IMR-90 (cell line): ENCODE results near the gene DISC1. TPM values are rescaled to one million over a fixed set of nuclear protein-coding genes. Genes with fewer than 3 reads are reported as not detected.

Source experiments
- ATAC-seq: fragments of 200-7000 bp; cut with Tn5 transposase; 2 replicates; pipeline ENCODE4 v1.9.1; 2020; ENCODE audit warnings: low read depth, mild to moderate bottlenecking, moderate library complexity
- BruUV-seq: library from RNA; stranded (reverse); fragments of 400-500 nt; replicated peaks from 2 replicates; lab custom pipeline; 2021; lab: Mats Ljungman, UMichigan
- CTCF ChIA-PET: fragments of 300-600 bp; formaldehyde crosslinking; extraction: SDS; loops from one replicate; lab custom pipeline; 2021; ENCODE audit warnings: antibody characterized with exemption; lab: Yijun Ruan, JAX
- POLR2A ChIA-PET: fragments of 300-600 bp; sonication (Branson Sonifier 250); formaldehyde crosslinking; loops from one replicate; lab custom pipeline; 2022; ENCODE audit warnings: antibody characterized with exemption; ENCODE audit not compliant: unreplicated experiment; lab: Charles Lee
- DNase-seq: peaks from one replicate; pipeline ENCODE4 v3.0.0; 2013
- H2AFZ ChIP-seq: replicated peaks from 2 replicates; pipeline ENCODE3; 2013; ENCODE audit warnings: low read length, mild to moderate bottlenecking; ENCODE audit not compliant: poor library complexity
- H2AK5ac ChIP-seq: 2 replicates; pipeline ENCODE4 v1.6.1; 2013; ENCODE audit warnings: low read depth, low read length, inconsistent platforms
- H2AK9ac ChIP-seq: replicated peaks from 2 replicates; pipeline ENCODE3; 2013; ENCODE audit warnings: mild to moderate bottlenecking, low read depth, low read length, moderate library complexity; ENCODE audit not compliant: poor library complexity
- H2BK120ac ChIP-seq: 2 replicates; pipeline ENCODE4 v1.6.1; 2013; ENCODE audit warnings: low read depth, low read length, inconsistent platforms
- H2BK15ac ChIP-seq: 3 replicates; pipeline ENCODE4 v1.6.1; 2013; ENCODE audit warnings: low read depth, low read length, inconsistent platforms
- H2BK20ac ChIP-seq: 2 replicates; pipeline ENCODE4 v1.6.1; 2013; ENCODE audit warnings: low read depth, mild to moderate bottlenecking, inconsistent platforms, low read length, moderate library complexity
- H2BK5ac ChIP-seq: 2 replicates; pipeline ENCODE4 v1.6.1; 2013; ENCODE audit warnings: mild to moderate bottlenecking, low read depth, low read length, inconsistent platforms; ENCODE audit not compliant: poor library complexity, severe bottlenecking
- H3K14ac ChIP-seq: replicated peaks from 2 replicates; pipeline ENCODE4 v1.6.1; 2013; ENCODE audit warnings: low read depth, low read length, inconsistent platforms
- H3K18ac ChIP-seq: 2 replicates; pipeline ENCODE4 v1.6.1; 2013; ENCODE audit warnings: low read depth, low read length, control low read depth
- H3K23ac ChIP-seq: 2 replicates; pipeline ENCODE4 v1.6.1; 2013; ENCODE audit warnings: low read depth, low read length, inconsistent platforms
- H3K27ac ChIP-seq: 2 replicates; pipeline ENCODE4 v1.5.1; 2013; ENCODE audit warnings: mild to moderate bottlenecking, control low read depth, low read length; ENCODE audit not compliant: insufficient read depth
- H3K27me3 ChIP-seq: 2 replicates; pipeline ENCODE4 v1.6.1; 2013; ENCODE audit warnings: low read length; ENCODE audit not compliant: control insufficient read depth, insufficient read depth
- H3K36me3 ChIP-seq: 2 replicates; pipeline ENCODE4 v1.6.1; 2013; ENCODE audit warnings: low read length, mixed read lengths; ENCODE audit not compliant: control insufficient read depth, insufficient read depth
- H3K4ac ChIP-seq: 2 replicates; pipeline ENCODE4 v1.6.1; 2013; ENCODE audit warnings: low read depth, low read length, inconsistent platforms
- H3K4me1 ChIP-seq: 2 replicates; pipeline ENCODE4 v1.6.1; 2013; ENCODE audit warnings: low read length, mixed read lengths; ENCODE audit not compliant: control insufficient read depth, insufficient read depth
- H3K4me2 ChIP-seq: 2 replicates; pipeline ENCODE4 v1.6.1; 2013; ENCODE audit warnings: low read depth, mild to moderate bottlenecking, control low read depth, low read length, moderate library complexity
- H3K4me3 ChIP-seq: 2 replicates; pipeline ENCODE4 v1.5.1; 2013; ENCODE audit warnings: low read depth, mild to moderate bottlenecking, control low read depth, low read length, moderate library complexity; ENCODE audit not compliant: insufficient read depth
- H3K56ac ChIP-seq: 2 replicates; pipeline ENCODE4 v1.6.1; 2013; ENCODE audit warnings: low read length, inconsistent platforms; ENCODE audit not compliant: insufficient read depth; ENCODE audit errors: extremely low read depth
- H3K79me1 ChIP-seq, 2 experiments: 2 replicates each; pipeline ENCODE4 v1.6.1; 2013; ENCODE audit warnings: low read length in 2 of 2, inconsistent platforms in 1 of 2, low read depth in 1 of 2
- H3K9ac ChIP-seq: 2 replicates; pipeline ENCODE4 v1.6.1; 2013; ENCODE audit warnings: low read depth, low read length, control low read depth
- H3K9me1 ChIP-seq: 2 replicates; pipeline ENCODE4 v1.6.1; 2013; ENCODE audit warnings: low read length, inconsistent platforms; ENCODE audit not compliant: insufficient read depth
- H3K9me3 ChIP-seq: 2 replicates; pipeline ENCODE4 v1.6.1; 2013; ENCODE audit warnings: low read length; ENCODE audit not compliant: control insufficient read depth, insufficient read depth
- H4K20me1 ChIP-seq: 2 replicates; pipeline ENCODE4 v1.6.1; 2013; ENCODE audit warnings: low read length, inconsistent platforms; ENCODE audit not compliant: insufficient read depth
- H4K5ac ChIP-seq: 2 replicates; pipeline ENCODE4 v1.6.1; 2013; ENCODE audit warnings: mild to moderate bottlenecking, low read depth, low read length, control low read depth
- H4K8ac ChIP-seq, 2 experiments: 2 replicates each; pipeline ENCODE4 v1.6.1; 2013; ENCODE audit warnings: low read depth in 2 of 2, low read length in 2 of 2, control low read depth in 1 of 2, inconsistent platforms in 1 of 2
- H4K91ac ChIP-seq: 2 replicates; pipeline ENCODE4 v1.6.1; 2013; ENCODE audit warnings: low read depth, low read length, inconsistent platforms; ENCODE audit not compliant: insufficient read depth
- BHLHE40 ChIP-seq: fragments of 150-350 bp; IDR thresholded peaks from 2 replicates; pipeline ENCODE4 v1.6.1; 2016; ENCODE audit warnings: mild to moderate bottlenecking, low read depth, low read length
- CEBPB ChIP-seq: IDR thresholded peaks from 2 replicates; pipeline ENCODE4 v1.6.1; 2012; ENCODE audit warnings: low read depth, low read length, improper control_type of control experiment
- CHD1 ChIP-seq: IDR thresholded peaks from 2 replicates; pipeline ENCODE4 v1.6.1; 2012; ENCODE audit warnings: low read depth, low read length, improper control_type of control experiment
- CTCF ChIP-seq: conservative IDR thresholded peaks from 2 replicates; pipeline ENCODE4 v1.5.1; 2012; ENCODE audit warnings: mild to moderate bottlenecking, low read depth, low read length, improper control_type of control experiment
- ELK1 ChIP-seq: fragments of 150-350 bp; IDR thresholded peaks from 2 replicates; pipeline ENCODE4 v1.6.1; 2016; ENCODE audit warnings: low read depth, mild to moderate bottlenecking, low read length, moderate library complexity, borderline replicate concordance
- FOS ChIP-seq: fragments of 150-350 bp; IDR thresholded peaks from 2 replicates; pipeline ENCODE4 v1.6.1; 2016; ENCODE audit warnings: low read depth, low read length
- MAFK ChIP-seq: IDR thresholded peaks from 2 replicates; pipeline ENCODE4 v1.6.1; 2012; ENCODE audit warnings: low read depth, low read length, improper control_type of control experiment
- MAZ ChIP-seq: IDR thresholded peaks from 2 replicates; pipeline ENCODE4 v1.6.1; 2012; ENCODE audit warnings: low read depth, mild to moderate bottlenecking, low read length, improper control_type of control experiment, moderate library complexity, borderline replicate concordance
- MXI1 ChIP-seq: IDR thresholded peaks from 2 replicates; pipeline ENCODE4 v1.6.1; 2012; ENCODE audit warnings: low read depth, mild to moderate bottlenecking, low read length, moderate library complexity, borderline replicate concordance
- NFE2L2 ChIP-seq: fragments of 150-350 bp; IDR thresholded peaks from 2 replicates; pipeline ENCODE4 v1.6.1; 2016; ENCODE audit warnings: low read depth, mild to moderate bottlenecking, low read length
- POLR2A ChIP-seq: IDR thresholded peaks from 2 replicates; pipeline ENCODE4 v1.6.1; 2012; ENCODE audit warnings: mild to moderate bottlenecking, low read depth, low read length
- RAD21 ChIP-seq: IDR thresholded peaks from 2 replicates; pipeline ENCODE4 v1.6.1; 2012; ENCODE audit warnings: low read length, improper control_type of control experiment
- RCOR1 ChIP-seq: IDR thresholded peaks from 2 replicates; pipeline ENCODE4 v1.6.1; 2012; ENCODE audit warnings: mild to moderate bottlenecking, low read length, improper control_type of control experiment; ENCODE audit not compliant: insufficient replicate concordance
- RFX5 ChIP-seq: IDR thresholded peaks from 2 replicates; pipeline ENCODE4 v1.8.0; 2012; ENCODE audit warnings: low read depth, mild to moderate bottlenecking, low read length, moderate library complexity
- SMC3 ChIP-seq: fragments of 150-350 bp; IDR thresholded peaks from 2 replicates; pipeline ENCODE4 v1.6.1; 2016; ENCODE audit warnings: low read depth, mild to moderate bottlenecking, antibody characterized with exemption, low read length, moderate library complexity
- USF2 ChIP-seq: fragments of 150-350 bp; IDR thresholded peaks from 2 replicates; pipeline ENCODE4 v1.6.1; 2017; ENCODE audit warnings: mild to moderate bottlenecking, antibody characterized with exemption, low read length, low read depth
- WGBS, 2 experiments: methylation state at CpG; one replicate each; pipeline versions ENCODE4 v1.1.5 to v1.1.7; 2013; ENCODE audit warnings: missing lambda C conversion rate in 2 of 2; ENCODE audit not compliant: insufficient read length in 1 of 2; ENCODE audit errors: extremely low coverage in 2 of 2; 5-methylcytosine and 5-hydroxymethylcytosine counted together
- dilution Hi-C: fragments of 300-500 bp; cut with HindIII; formaldehyde crosslinking; loops from one replicate; pipeline ENCODE4 v1.14.3; 2018; ENCODE audit warnings: low sequenced_read_pairs; ENCODE audit not compliant: unreplicated experiment
- in situ Hi-C: fragments of 300-500 bp; cut with MboI; formaldehyde crosslinking; loops from 3 replicates; pipeline ENCODE4 v1.14.3; 2019; ENCODE audit warnings: low sequenced_read_pairs, inconsistent platforms, mixed read lengths
- intact Hi-C: fragments of 100-400 bp; cut with micrococcal nuclease; formaldehyde crosslinking; loops from 2 replicates; pipeline ENCODE4 v1.10.0; 2022
- polyA plus RNA-seq, 3 experiments: library from polyadenylated mRNA; depleted of rRNA; stranded (reverse); fragments of >200 nt; gene quantifications; 2 replicates each; pipeline ENCODE4 v1.2.3, GENCODE V29; 2012; ENCODE audit warnings: low replicate concordance in 1 of 3
- total RNA-seq: library from RNA; depleted of rRNA; stranded (reverse); fragments of >200 nt; gene quantifications from 2 replicates; pipeline ENCODE4 v1.2.3, GENCODE V29; 2012

Gene DISC1
- total and polyA plus RNA-seq, 2 of the 4 experiments (the other 2 are of a cell fraction): 2.2 to 7.0 TPM

- no peak overlapping the region for H4K8ac ChIP-seq
- no peak overlapping the region for H2BK5ac ChIP-seq
- H3K4me3 ChIP-seq: no peak overlapping the region
- in situ Hi-C loops: no loop called here
- H3K18ac ChIP-seq: no peak overlapping the region
- no peak overlapping the region for H2BK15ac ChIP-seq
- no peak overlapping the region for H3K9ac ChIP-seq
- no peak for DNase-seq
- no peak overlapping the region for H3K14ac ChIP-seq
- 0 out of 2 replicates have a peak, but pooled peaks cover 2% of the 10 kb centered on the region for H3K36me3 ChIP-seq
- H3K27ac ChIP-seq: no peak overlapping the region
- ChIA-PET POLR2A (no interaction called here), CTCF (no interaction called here)
- H3K27me3 ChIP-seq: no peaks in the 10 kb centered on the region
- ATAC-seq: no peak
- 34 to 100% methylated on average over 1 to 3 of the region's 4 CpGs for WGBS, 2 experiments
- H2AK5ac ChIP-seq: no peak overlapping the region
- no peak overlapping the region for H2AFZ ChIP-seq
- no peak overlapping the region for H2BK20ac ChIP-seq
- intact Hi-C loops: no loop called here
- no peak overlapping the region for H3K4me2 ChIP-seq
- H3K9me1 ChIP-seq: no peaks in the 10 kb centered on the region
- no peaks in the 10 kb centered on the region for H4K20me1 ChIP-seq
- no peak overlapping the region for H2AK9ac ChIP-seq
- TF ChIP-seq CTCF (no peak), FOS (no peak), CEBPB (no peak), NFE2L2 (no peak), ELK1 (no peak), MAZ (no peak), POLR2A (no peak), RFX5 (no peak), MXI1 (no peak), RCOR1 (no peak), BHLHE40 (no peak), CHD1 (no peak), USF2 (no peak), RAD21 (no peak), MAFK (no peak), SMC3 (no peak)
- H3K4ac ChIP-seq: no peak overlapping the region
- no peak overlapping the region for H4K91ac ChIP-seq
- no peak overlapping the region for H4K5ac ChIP-seq
- dilution Hi-C loops: no loop called here
- no peak overlapping the region for H3K56ac ChIP-seq
- no peak overlapping the region for H2BK120ac ChIP-seq
- H3K79me1 ChIP-seq: no peaks in the 10 kb centered on the region
- no TSS peak for BruUV-seq
- no peaks in the 10 kb centered on the region for H3K4me1 ChIP-seq
- peaks cover 2% of the 10 kb centered on the region; the same call in 1 of the 2 replicates for H3K9me3 ChIP-seq
- no peak overlapping the region for H3K23ac ChIP-seq
Measured at GRCh38 chr1:231981675-231982074, 355.1 kb downstream of the DISC1 start.
